NCI-H2029 treated with DMSO at 0.1 percent for 48 hours (cell line): ENCODE data around the gene FOXK2.
"Not testable (repeated sequence)": the region's sequence is repeated elsewhere in the genome, so short reads cannot be mapped to it uniquely, and the experiment has no call there.

Experiments
- DNase-seq: peaks from one replicate; lab custom pipeline; 2025; lab: John Stamatoyannopoulos, UW

FOXK2 gene

DNA sequence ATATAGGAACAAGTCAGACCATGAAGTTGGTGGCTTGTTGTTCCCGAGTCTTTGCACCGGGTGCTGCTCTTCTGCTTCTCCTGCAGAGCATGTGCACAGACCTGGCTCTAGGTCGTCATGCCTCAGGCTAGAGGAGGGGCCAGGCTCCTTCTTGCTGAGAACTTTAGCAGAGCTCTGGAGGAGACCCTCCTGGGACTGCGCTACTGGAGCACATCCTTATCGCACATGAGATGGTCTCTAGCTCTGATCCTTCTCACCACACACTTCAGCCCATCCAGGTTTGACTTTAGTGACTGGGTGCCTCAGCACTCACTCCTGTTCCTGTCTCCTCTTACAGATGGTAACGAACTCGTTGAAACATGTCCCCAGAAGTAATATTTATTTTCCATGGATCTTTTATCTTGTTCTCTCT lies 14.9 kb downstream of the FOXK2 start:
- DNase-seq = no peak

DNA sequence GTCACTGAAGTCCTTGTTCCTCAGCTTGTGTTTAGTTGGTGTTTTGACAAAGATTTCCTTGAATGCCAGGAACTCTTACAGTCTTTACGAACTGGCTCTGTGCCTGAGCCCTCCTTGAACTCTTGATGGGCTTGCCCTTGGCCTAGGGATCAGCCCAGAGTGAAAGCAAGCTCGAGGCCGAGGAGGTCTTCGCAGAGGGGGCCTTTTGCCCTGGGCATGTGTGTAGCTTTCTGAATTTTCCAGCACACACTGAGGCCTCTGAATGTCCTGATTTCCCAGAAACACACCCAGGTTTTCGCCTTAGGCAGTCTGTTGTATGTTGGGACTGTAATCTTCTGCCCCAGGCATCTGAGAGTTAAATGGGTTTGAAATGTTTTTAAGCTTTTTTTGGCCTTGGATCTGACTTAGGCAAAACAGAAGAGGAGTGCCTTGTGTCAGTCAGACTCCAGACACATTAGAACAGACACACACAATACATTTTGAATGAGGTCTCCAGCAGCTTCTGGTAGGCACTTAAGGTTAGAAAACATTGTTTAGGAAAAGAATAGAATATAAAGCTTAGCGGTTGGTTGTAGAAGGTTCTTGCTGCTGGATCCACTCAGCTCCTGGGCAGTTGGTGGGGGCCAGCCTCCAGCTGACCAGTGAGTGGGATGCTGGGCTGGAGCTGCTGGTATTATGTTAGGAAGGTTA lies 17.1 kb downstream of the FOXK2 start:
- no peak for DNase-seq

DNA sequence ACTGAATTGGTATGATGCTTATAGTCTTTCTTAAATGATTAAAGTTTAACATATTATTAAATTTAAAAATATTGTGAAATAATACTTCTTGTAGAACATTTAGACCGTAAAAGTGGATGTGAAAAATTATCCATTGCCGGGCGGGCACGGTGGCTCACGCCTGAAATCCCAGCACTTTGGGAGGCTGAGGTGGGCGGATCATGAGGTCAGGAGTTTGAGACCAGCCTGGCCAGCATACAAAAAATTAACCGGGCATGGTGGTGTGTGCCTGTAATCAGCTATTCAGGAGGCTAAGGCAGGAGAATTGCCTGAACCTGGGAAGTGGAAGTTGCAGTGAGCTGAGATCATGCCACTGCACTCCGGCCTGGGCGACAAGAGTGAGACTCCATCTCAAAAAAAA lies 17.7 kb downstream of the FOXK2 start:
- DNase-seq = not testable (repeated sequence)

DNA sequence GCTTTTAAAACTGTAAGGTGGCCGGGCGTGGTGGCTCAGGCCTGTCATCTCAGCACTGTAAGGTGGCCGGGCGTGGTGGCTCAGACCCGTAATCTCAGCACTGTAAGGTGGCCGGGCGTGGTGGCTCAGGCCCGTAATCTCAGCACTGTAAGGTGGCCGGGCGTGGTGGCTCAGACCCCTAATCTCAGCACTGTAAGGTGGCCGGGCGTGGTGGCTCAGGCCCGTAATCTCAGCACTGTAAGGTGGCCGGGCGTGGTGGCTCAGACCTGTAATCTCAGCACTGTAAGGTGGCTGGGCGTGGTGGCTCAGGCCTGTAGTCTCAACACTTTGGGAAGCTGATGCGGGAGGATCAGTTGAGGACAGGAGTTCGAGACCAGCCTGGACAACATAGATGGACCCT lies 19.5 kb downstream of the FOXK2 start:
- not testable (repeated sequence) for DNase-seq

DNA sequence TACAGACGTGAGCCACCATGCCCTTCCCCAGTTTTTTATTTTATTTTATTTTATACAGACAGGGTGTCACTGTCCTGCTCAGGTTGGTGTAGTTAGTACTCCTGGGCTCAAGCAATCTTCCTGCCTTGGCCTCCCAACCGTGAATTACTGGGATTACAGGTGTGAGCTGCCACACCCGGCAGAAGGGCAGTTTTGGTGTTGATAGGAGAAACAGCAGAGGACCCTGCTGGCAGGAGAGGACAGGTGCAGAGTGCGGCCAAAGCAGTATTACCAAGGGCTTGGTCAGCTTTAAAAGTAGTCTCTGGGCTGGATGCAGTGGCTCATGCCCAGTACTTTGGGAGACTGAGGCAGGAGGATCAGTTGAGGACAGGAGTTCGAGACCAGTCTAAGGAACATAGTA lies 22.9 kb downstream of the FOXK2 start:
- no peak for DNase-seq

DNA sequence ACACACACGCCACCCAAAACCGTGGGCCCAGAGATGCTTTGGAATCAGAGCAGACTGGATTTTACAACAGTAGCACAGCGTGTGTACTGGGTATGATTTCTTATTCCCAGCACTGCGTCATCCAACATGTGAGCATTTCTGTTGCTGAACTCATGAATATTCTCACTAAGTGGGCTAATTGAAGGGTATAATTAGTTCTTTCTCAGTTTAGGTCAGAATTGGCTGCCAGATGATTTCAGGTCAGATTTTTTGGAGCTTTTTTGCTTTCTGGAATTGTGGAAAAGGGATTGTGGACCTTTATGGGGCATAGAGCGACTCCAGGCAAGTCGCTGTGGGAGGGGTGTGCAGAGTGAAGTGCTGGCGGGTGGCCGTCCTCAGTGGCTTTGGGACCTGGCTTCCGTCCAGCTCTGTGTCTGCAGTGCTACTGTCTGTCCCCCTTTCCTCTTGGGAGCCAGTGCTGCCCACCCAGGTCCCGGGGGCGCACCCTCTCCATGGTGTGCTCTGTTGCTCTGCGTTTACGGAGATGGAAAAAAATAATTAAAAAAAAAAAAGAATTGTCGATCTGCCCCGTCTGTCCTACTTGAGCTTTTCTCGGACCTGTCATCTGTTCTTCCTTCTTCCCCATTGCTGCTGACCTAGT lies 25.0 kb downstream of the FOXK2 start:
- no peak for DNase-seq

DNA sequence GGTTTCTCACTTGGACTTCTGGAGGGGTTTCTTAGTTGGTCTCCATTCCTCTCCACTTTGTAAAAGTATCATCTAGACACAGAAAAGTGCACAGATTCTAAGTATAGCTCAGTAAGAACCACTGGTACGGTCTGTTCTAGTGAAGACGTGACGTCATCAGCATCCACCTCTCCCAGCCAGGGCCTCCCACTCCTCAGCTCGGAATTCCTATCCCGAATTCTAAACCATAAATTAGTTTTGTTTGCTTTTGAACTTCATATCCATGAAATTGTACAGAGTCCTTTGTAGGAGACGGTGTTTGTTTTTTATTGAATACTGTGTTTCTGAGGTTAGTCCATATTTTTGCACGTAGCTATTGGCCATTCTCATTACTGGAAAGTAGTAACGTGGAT lies 25.5 kb downstream of the FOXK2 start:
- DNase-seq = no peak

DNA sequence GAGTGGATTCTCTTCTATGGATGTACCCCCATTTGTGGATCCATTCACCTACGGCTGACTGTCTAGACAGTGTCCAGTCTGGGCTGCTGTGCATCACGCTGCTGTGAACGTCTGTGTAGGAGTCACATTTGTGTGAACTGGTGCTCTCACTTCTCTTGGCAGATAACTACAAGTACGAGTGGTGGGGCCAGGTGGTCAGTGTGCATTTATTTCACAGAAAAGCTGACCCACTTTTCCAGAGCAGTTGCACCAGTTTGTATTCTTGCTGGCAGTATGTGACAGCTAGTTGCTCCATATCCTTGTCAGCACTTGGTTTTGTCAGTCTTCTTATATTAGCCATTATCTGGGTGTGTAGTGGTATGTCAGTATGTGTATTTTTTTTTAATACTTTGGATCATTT lies 28.4 kb downstream of the FOXK2 start:
- DNase-seq = no peak

DNA sequence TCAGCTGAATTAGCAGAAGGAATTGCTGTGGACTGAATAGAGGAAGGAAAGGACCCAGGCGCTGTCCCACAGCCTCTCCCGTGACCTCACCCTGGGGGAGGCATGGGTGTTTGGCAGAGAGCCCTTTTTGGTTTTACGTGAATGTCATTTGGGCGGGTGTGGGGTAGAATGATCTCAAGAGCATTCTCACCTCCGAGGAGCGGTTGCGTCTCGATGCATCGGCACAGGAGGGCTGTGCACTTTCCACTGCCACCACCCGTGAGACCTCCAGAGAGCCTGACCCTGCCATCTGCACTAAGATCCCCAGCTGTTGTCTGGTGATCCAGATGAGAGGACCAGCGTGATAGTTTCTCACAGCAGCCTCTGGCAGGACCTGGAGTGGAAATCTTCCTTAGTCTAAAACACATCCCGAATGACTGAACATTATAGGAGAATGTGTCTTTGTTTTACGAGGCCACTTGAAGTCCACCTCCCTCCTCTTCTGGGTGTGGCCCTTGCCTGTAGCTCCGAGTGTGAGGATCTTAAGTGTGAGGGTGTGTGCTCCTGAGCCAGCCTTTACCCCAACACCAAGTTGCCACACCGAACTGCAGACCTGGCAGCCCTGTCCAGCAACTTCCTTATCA lies 29.3 kb downstream of the FOXK2 start:
- DNase-seq = peak; percentile 14

DNA sequence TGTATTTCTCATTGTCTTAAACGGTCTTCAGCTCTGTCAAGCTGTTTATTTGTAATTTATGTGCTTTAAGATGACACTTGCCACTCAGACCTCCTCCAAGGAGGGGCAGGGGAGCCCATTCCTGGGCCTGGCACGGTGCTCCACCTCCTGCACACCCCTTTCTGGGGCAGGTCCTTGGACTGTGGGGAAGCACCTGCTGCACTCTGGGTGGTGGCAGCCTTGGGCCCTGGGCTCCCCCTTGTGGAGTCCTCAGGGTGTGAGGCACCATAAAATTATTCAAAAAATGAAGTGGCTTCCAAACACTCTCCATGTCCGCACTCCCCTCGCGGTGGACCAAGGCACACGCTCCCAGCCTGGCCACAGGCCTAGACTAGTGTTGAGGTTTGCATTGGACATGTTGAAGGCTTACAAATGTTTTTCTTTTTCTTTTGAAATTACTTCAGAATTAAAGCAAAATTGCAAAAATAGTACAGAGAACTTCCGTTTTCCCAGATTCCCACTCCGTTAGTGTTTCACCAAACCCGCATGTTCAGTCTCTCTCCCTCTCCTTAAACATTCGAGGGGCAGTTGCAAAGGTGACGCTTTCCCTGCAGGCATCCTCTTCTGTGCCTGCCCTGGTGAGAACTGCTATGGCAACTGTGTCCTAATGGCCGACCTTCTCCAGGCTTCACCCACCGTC lies 32.4 kb downstream of the FOXK2 start:
- DNase-seq = no peak

DNA sequence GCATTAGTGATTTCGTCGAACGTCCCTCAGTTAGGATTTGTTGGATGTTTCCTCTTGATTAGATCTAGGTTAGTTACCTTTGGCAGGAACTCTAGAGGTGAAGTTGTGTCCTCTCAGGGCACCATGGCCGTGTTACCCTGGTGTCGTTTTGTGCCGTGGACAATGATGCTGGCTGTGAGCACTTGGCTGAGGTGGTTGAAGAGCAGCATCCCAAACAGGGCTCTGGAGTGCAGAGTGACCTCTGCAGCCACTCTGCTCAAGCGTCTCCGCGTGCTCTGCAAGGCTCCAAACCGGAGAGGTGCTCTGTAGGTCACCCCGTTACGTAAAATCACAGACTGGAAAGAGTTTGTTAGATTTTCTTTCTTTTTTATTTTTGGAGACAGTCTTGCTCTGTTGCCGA lies 33.0 kb downstream of the FOXK2 start:
- no peak for DNase-seq

DNA sequence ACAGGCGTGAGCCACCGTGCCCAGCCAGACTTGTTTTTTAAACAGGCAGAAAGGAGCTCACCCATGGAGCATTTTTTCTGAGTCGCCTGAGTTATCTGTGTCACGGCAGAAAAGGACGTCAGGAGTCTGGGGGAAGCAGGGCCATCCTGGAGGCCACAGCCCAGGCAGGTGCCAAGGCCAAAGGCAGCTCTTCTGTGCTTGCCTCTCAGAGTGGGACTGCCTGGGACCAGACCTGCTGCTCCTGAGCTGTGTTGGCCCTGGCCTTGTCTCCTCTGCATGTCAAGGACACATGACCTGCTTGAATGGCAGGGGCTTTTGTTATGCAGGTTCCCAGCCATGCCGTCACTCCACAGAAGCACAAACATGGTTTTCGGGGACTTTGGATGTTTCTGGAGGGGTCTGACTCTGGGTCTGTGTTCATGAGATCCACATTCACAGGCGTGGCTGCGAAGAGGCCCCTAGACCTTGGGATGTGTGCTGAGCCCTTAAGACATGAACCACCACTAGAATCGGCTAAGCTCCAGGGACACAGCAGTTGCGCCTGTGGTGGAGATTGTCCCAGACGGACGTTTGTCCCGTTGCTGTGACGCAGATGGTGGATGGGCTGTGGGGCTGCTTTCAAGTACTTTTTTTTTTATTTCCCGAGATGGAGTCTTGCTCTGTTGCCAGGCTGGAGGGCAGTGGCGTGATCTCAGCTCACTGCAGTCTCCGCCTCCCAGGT lies 33.8 kb downstream of the FOXK2 start:
- no peak for DNase-seq

DNA sequence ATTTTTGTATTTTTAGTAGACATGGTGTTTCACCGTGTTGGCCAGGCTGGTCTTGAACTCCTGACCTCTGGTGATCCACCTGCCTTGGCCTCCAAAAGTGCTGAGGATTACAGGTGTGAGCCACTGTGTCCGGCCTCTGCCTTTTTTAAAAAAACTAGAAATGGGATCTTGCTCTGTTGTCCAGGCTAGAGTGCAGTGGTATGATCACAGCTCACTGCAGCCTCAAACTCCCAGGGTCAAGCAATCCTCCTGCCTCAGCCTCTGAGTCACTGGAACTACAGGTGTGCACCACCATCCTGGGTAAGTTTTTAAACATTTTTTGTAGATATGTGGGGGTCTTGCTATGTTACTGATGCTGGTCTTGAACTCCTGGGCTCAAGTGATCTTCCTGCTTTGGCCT lies 38.0 kb downstream of the FOXK2 start:
- DNase-seq = not testable (repeated sequence)

DNA sequence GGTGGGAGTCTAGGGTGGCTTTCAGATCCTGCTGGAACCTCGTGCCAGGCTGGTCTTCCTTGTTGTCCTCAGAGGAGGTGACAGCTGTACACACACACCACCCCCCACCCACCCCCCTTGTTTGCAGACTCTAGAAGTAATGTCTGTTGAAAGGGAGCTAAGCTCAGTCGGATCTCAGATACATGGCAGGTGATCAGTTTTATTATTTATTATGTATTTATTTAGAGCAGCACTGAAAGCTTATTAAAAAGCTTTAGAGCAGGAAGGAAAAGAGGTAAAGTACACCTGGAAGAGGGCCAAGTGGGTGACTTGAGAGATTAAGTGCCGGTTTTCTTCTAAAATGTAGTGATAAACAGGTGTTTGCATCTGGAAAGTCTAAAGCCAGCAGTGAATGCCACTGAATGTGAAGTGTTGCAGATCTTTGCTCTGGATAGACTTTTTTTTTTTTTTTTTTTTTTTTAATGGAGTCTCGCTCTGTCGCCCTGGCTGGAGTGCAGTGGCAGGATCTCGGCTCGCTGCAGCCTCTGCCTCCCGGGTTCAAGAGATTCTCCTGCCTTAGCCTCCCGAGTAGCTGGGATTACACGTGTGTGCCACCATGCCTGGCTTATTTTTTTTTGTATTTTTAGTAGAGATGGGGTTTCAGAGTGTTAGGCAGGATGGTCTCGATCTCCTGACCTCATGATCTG lies 40.2 kb downstream of the FOXK2 start:
- peak; percentile 79 for DNase-seq

DNA sequence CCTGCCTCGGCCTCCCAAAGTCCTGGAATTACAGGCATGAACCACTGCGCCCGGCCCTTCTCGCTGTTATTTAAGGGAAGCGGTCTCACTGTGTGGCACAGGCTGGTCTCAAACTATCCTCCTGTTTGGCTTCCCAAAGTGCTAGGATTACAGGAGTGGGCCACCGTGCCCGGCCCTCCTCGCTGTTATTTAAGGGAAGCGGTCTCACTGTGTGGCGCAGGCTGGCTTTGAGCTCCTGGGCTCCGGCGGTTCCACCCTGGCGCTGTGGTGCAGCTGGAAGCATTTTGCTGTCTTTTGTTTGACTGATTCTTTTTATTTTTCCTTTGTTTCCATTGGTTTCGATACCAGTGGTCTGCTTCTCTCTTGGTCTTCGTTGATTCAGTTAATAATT lies 40.7 kb downstream of the FOXK2 start:
- DNase-seq = no peak

DNA sequence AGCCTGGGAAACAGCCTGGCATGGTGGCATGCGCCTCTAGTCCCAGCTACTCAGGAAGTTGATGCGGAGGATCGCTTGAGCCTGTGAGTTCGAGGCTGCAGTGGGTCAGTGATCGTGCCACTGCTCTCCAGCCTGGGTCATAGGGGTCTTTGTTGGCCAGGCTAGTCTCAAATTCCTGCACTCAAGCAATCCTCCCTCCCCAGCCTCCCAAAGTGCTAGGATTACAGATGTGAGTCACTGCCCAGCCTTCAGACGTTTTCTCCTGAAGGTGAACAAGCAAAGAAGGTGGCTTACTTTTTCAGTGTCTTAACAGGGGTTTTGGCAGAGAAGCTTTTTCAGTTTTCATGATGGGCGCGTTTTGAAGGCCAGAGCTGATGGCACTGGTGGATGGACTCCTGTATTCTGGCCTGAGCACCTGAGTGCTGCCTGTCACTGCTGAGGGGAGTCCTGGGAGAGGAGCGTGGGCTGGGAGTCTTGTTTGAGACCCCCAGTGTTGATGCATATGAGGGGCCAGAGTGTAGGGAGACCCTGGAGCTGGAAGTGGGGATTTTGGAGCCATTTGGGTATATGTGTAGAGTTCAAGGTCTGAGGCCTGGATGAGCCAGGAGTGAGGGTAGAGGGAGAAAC lies 41.4 kb downstream of the FOXK2 start:
- DNase-seq = no peak

DNA sequence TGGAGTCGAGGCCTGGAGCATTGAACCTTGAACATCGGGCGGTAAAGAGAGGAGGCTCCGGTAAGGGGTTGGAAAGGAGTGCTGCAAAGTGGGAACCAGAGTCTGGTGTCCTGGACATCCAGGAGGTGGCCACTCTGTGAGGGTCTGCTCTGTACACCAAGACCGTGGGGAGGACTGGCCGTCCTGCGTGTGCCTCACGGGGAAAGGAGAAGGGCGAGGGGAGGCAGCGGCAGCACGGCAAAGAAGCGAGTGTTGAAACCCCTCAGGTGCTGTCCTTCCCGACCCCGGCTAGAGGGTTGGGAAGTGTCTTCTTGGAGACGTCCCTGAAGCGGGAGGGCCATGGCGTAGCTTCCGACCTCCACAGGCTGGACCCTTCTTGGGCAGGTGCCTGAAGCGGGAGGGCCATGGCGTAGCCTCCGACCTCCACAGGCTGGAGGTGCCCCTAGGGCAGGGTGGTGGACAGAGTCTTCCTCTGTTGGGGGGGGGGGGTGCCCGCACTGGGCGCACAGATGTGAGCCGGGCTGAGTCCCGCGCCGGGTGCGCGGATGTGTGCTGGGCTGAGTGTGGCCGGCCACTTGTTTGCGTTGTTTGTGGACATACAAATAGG lies 42.0 kb downstream of the FOXK2 start:
- no peak for DNase-seq

DNA sequence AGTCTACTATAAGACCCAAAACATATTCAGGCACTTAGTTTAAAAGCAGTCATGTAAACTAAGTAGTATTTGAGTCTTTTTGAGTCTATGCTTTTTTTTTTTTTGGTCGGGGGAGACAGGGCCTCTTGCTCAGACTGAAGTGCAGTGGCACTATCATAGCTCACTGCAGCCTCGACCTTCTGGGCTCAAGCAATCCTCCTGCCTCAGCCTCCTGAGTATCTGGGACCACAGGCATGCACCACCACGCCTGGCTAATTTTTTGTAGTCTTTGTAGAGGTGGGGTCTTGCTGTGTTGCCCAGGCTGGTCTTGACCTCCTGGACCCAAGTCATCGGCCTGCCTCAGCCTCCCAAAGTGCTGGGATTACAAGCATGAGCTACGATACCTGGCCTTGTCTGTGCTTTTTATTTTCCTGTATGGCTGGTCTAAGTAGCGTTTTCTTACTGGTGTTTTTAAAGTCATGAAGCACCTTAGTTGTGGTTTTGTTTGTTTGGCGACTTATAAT lies 43.2 kb downstream of the FOXK2 start:
- DNase-seq = not testable (repeated sequence)

DNA sequence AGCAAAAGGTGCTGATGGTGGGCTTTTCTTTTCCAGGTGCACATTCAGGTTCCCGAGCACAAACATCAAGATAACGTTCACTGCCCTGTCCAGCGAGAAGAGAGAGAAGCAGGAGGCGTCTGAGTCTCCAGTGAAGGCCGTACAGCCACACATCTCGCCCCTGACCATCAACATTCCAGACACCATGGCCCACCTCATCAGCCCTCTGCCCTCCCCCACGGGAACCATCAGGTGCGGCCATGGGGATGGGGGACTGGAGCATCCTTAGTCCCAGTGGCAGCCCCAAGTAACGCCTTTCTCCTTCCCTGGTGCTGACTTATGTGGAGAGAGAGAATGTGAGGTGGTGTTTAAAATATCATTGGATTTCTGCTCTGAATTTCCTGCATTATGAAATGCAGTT lies 43.8 kb downstream of the FOXK2 start:
- DNase-seq = no peak

DNA sequence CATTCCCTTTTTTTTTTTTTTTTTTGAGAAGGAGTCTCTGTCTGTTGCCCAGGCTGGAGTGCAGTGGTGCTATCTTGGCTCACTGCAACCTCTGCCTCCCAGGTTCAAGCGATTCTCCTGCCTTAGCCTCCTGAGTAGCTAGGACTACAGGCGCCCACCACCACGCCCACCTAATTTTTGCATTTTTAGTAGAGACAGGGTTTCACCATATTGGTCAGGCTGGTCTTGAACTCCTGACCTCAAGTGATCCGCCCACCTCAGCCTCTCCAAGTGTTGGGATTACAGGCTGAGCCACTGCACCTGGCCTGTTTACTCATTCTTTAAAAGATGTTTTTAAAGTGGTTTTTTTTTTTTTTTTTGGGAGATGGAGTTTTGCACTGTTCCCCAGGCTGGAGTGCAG lies 44.2 kb downstream of the FOXK2 start:
- DNase-seq = not testable (repeated sequence)

DNA sequence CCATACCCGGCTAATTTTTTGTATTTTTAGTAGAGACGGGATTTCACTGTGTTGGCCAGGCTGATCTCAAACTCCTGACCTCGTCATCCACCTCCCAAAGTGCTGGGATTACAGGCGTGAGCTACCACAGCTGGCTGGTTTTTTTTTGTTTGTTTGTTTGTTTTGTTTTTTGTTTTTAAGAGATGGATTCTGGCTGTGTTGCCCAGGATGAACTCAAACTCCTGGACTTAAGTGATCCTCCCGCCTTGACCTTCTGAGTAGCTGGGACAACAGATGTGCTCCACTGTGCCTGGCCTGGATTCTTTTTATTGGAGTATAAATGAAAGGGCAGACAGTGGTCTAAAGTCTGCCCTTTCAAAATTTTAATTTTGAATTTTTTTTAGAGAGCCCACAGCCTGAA lies 44.7 kb downstream of the FOXK2 start:
- no peak for DNase-seq
